K562 (cell line): ENCODE data around the gene SLC7A11.

Source experiments
- HDAC3 ChIP-seq: fragments of 450-650 bp; IDR thresholded peaks from 2 replicates; pipeline ENCODE4 v1.6.1; 2018; ENCODE audit warnings: borderline replicate concordance, mild to moderate bottlenecking, moderate library complexity; ENCODE audit not compliant: partially characterized antibody
- SETDB1 ChIP-seq: IDR thresholded peaks from one replicate; pipeline ENCODE4 v1.6.1; 2012; ENCODE audit warnings: low read length, control low read depth, inconsistent platforms
- ZNF121 ChIP-seq: sonication (generic); formaldehyde crosslinking; conservative IDR thresholded peaks from 2 replicates; pipeline ENCODE4 v1.8.0; 2022; ENCODE audit warnings: missing genetic modification reagents
- TF ChIP-seq, protein P1 (sequence below), 3 experiments: IDR thresholded peaks in 2 of 3; conservative IDR thresholded peaks in 1 of 3; 2 replicates each; pipeline ENCODE4 v1.5.1; 2011 to 2012; ENCODE audit warnings: low read length in 3 of 3, mild to moderate bottlenecking in 3 of 3, control low read depth in 2 of 3, improper control_type of control experiment in 1 of 3, inconsistent platforms in 1 of 3, low read depth in 1 of 3, mixed read lengths in 1 of 3, moderate library complexity in 1 of 3; ENCODE audit not compliant: insufficient read depth in 2 of 3

DNA sequence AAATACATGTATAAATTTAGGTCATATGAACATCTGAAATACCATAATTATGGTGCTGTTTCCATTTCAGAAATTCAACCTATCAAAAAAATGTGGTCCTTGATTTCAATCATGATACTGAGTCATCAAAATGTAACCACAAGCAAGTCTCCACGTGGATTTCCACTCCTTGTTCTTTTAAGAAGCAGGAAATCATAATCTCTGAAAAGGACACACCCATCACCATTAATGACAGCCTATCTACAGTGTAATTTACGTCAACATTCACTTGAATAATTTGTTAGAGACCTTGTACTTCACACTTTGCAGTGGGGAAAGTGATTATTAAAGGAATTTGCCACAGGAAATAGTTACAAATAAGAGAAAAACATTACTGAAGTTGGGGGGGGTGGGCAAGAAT is 17.7 kb upstream of the SLC7A11 start:
- TF ChIP-seq ZNF121 (CRISPR knock-in tag) (no peak), SETDB1 (no peak), HDAC3 (no peak)
- TF ChIP-seq, protein P1, sequence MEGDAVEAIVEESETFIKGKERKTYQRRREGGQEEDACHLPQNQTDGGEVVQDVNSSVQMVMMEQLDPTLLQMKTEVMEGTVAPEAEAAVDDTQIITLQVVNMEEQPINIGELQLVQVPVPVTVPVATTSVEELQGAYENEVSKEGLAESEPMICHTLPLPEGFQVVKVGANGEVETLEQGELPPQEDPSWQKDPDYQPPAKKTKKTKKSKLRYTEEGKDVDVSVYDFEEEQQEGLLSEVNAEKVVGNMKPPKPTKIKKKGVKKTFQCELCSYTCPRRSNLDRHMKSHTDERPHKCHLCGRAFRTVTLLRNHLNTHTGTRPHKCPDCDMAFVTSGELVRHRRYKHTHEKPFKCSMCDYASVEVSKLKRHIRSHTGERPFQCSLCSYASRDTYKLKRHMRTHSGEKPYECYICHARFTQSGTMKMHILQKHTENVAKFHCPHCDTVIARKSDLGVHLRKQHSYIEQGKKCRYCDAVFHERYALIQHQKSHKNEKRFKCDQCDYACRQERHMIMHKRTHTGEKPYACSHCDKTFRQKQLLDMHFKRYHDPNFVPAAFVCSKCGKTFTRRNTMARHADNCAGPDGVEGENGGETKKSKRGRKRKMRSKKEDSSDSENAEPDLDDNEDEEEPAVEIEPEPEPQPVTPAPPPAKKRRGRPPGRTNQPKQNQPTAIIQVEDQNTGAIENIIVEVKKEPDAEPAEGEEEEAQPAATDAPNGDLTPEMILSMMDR (IDR thresholded peaks at IDR 0.05 in 2 of 3, conservative IDR thresholded peaks at IDR 0.05 in 1 of 3; ENCODE audit: insufficient read depth in 2 of 3, low read depth in 1 of 3, low read length in 3 of 3), result no peak
